Panc1 (cell line): Measurements from ENCODE around the gene NR3C1.

Source experiments
- POLR2AphosphoS5 ChIP-seq: IDR thresholded peaks from 2 replicates; pipeline ENCODE4 v1.6.1; 2012; ENCODE audit warnings: mild to moderate bottlenecking, low read depth, low read length, moderate library complexity
- SIN3A ChIP-seq: IDR thresholded peaks from 2 replicates; pipeline ENCODE4 v1.6.1; 2012; ENCODE audit warnings: low read depth, mild to moderate bottlenecking, low read length, moderate library complexity, borderline replicate concordance; ENCODE audit not compliant: insufficient read depth
- TCF7L2 ChIP-seq: IDR thresholded peaks from 2 replicates; pipeline ENCODE4 v1.6.1; 2011; ENCODE audit warnings: mild to moderate bottlenecking, low read depth, low read length, inconsistent platforms
- TF ChIP-seq, protein P1 (sequence below): fragments of 450-650 bp; IDR thresholded peaks from 2 replicates; pipeline ENCODE4 v1.5.1; 2017; ENCODE audit warnings: mild to moderate bottlenecking
- TF ChIP-seq, protein P2 (sequence below), 2 experiments: IDR thresholded peaks; 2 replicates each; pipeline ENCODE4 v1.6.1; 2011 to 2012; ENCODE audit warnings: low read depth in 2 of 2, control low read depth in 1 of 2, low read length in 1 of 2, mild to moderate bottlenecking in 1 of 2, moderate library complexity in 1 of 2; ENCODE audit not compliant: insufficient read depth in 1 of 2

- no peak for TF ChIP-seq POLR2AphosphoS5
- TF ChIP-seq, protein P1, sequence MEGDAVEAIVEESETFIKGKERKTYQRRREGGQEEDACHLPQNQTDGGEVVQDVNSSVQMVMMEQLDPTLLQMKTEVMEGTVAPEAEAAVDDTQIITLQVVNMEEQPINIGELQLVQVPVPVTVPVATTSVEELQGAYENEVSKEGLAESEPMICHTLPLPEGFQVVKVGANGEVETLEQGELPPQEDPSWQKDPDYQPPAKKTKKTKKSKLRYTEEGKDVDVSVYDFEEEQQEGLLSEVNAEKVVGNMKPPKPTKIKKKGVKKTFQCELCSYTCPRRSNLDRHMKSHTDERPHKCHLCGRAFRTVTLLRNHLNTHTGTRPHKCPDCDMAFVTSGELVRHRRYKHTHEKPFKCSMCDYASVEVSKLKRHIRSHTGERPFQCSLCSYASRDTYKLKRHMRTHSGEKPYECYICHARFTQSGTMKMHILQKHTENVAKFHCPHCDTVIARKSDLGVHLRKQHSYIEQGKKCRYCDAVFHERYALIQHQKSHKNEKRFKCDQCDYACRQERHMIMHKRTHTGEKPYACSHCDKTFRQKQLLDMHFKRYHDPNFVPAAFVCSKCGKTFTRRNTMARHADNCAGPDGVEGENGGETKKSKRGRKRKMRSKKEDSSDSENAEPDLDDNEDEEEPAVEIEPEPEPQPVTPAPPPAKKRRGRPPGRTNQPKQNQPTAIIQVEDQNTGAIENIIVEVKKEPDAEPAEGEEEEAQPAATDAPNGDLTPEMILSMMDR: no peak
- TF ChIP-seq, protein P2, sequence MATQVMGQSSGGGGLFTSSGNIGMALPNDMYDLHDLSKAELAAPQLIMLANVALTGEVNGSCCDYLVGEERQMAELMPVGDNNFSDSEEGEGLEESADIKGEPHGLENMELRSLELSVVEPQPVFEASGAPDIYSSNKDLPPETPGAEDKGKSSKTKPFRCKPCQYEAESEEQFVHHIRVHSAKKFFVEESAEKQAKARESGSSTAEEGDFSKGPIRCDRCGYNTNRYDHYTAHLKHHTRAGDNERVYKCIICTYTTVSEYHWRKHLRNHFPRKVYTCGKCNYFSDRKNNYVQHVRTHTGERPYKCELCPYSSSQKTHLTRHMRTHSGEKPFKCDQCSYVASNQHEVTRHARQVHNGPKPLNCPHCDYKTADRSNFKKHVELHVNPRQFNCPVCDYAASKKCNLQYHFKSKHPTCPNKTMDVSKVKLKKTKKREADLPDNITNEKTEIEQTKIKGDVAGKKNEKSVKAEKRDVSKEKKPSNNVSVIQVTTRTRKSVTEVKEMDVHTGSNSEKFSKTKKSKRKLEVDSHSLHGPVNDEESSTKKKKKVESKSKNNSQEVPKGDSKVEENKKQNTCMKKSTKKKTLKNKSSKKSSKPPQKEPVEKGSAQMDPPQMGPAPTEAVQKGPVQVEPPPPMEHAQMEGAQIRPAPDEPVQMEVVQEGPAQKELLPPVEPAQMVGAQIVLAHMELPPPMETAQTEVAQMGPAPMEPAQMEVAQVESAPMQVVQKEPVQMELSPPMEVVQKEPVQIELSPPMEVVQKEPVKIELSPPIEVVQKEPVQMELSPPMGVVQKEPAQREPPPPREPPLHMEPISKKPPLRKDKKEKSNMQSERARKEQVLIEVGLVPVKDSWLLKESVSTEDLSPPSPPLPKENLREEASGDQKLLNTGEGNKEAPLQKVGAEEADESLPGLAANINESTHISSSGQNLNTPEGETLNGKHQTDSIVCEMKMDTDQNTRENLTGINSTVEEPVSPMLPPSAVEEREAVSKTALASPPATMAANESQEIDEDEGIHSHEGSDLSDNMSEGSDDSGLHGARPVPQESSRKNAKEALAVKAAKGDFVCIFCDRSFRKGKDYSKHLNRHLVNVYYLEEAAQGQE (IDR thresholded peaks at IDR 0.05; ENCODE audit: insufficient read depth in 1 of 2, low read depth in 2 of 2, low read length in 1 of 2): no peak
- no peak for TF ChIP-seq SIN3A
- no peak for TF ChIP-seq TCF7L2
Measured at GRCh38 chr5:143251946-143252345, 151.5 kb downstream of the NR3C1 start.
